Measurements from ENCODE around the gene EPS8L3. TPM values are rescaled to one million over a fixed set of nuclear protein-coding genes. Genes with fewer than 3 reads are reported as not detected.

The EPS8L3 gene
- total and polyA plus RNA-seq, 2 of the 8 experiments (the other 6 are each of a cell fraction or from before 2014, with no cell fraction given): not detected

GRCh38 chr1:109806733-109807400 lies 43.1 kb upstream of the EPS8L3 start (continued):
- TF ChIP-seq E2F6 (IDR thresholded peaks at IDR 0.05): no peak
- TF ChIP-seq JUND (IDR thresholded peaks at IDR 0.05; ENCODE audit: low read length): no peak
- TF ChIP-seq SP1 (IDR thresholded peaks at IDR 0.05; ENCODE audit: low read depth, low read length): no peak

Data from H1 (cell line).